ENCODE results near the gene SLC38A1.

SLC38A1 gene

GRCh38 chr12:46233423-46233822, 35.4 kb downstream of the SLC38A1 start:
- H3K4me3 Mint-ChIP-seq = no peak overlapping the region
- H3K27ac Mint-ChIP-seq = no peak overlapping the region
- no peaks in the 10 kb centered on the region for H3K27me3 Mint-ChIP-seq (ENCODE audit: low read depth)
- peaks cover 74% of the 10 kb centered on the region for H3K36me3 Mint-ChIP-seq (ENCODE audit: low read depth)
- no peaks in the 10 kb centered on the region for H3K9me3 Mint-ChIP-seq
- no peak for DNase-seq (ENCODE audit: low spot score)
- H3K4me1 Mint-ChIP-seq (ENCODE audit: low read depth) = peaks cover 36% of the 10 kb centered on the region

- H3K4me1 Mint-ChIP-seq (ENCODE audit: low read depth) = peaks cover 28% of the 10 kb centered on the region
- peak overlapping the region; percentile 39 for H3K27ac Mint-ChIP-seq
- peaks cover 75% of the 10 kb centered on the region for H3K36me3 Mint-ChIP-seq (ENCODE audit: low read depth)
Measured at GRCh38 chr12:46230983-46231382, 37.9 kb downstream of the SLC38A1 start.

GRCh38 chr12:46230306-46230705, 38.5 kb downstream of the SLC38A1 start:
- no peak overlapping the region for H3K4me3 Mint-ChIP-seq
- H3K4me1 Mint-ChIP-seq (ENCODE audit: low read depth) = peaks cover 30% of the 10 kb centered on the region
- no peak for DNase-seq (ENCODE audit: low spot score)
- H3K27me3 Mint-ChIP-seq (ENCODE audit: low read depth) = no peaks in the 10 kb centered on the region
- H3K27ac Mint-ChIP-seq = peak overlapping the region; percentile 55
- no peaks in the 10 kb centered on the region for H3K9me3 Mint-ChIP-seq
- H3K36me3 Mint-ChIP-seq (ENCODE audit: low read depth) = peaks cover 75% of the 10 kb centered on the region

More at GRCh38 chr12:46230983-46231382, 37.9 kb downstream of the SLC38A1 start:
- no peak overlapping the region for H3K4me3 Mint-ChIP-seq
- H3K9me3 Mint-ChIP-seq = no peaks in the 10 kb centered on the region
- no peaks in the 10 kb centered on the region for H3K27me3 Mint-ChIP-seq (ENCODE audit: low read depth)
- no peak for DNase-seq (ENCODE audit: low spot score)

- Mint-ChIP-seq H3K36me3 (ENCODE audit: low read depth) (peaks cover 77% of the 10 kb centered on the region), H3K9me3 (no peaks in the 10 kb centered on the region), H3K4me3 (no peak overlapping the region), H3K27me3 (ENCODE audit: low read depth) (no peaks in the 10 kb centered on the region), H3K27ac (peak overlapping the region; percentile 31), H3K4me1 (ENCODE audit: low read depth) (peaks cover 39% of the 10 kb centered on the region)
- DNase-seq (ENCODE audit: low spot score) = no peak
Measured at GRCh38 chr12:46227616-46228015, 41.2 kb downstream of the SLC38A1 start.

GRCh38 chr12:46224386-46224785, 44.5 kb downstream of the SLC38A1 start:
- H3K27me3 Mint-ChIP-seq (ENCODE audit: low read depth) = no peaks in the 10 kb centered on the region
- H3K36me3 Mint-ChIP-seq (ENCODE audit: low read depth) = peaks cover 84% of the 10 kb centered on the region
- DNase-seq (ENCODE audit: low spot score) = no peak
- peaks cover 60% of the 10 kb centered on the region for H3K4me1 Mint-ChIP-seq (ENCODE audit: low read depth)
- H3K4me3 Mint-ChIP-seq = peak overlapping the region; percentile 8
- peak overlapping the region; percentile 28 for H3K27ac Mint-ChIP-seq
- H3K9me3 Mint-ChIP-seq = no peaks in the 10 kb centered on the region

- Mint-ChIP-seq H3K36me3 (ENCODE audit: low read depth) (peaks cover 84% of the 10 kb centered on the region), H3K27me3 (ENCODE audit: low read depth) (no peaks in the 10 kb centered on the region), H3K4me1 (ENCODE audit: low read depth) (peaks cover 71% of the 10 kb centered on the region), H3K27ac (peak overlapping the region; percentile 81), H3K9me3 (no peaks in the 10 kb centered on the region), H3K4me3 (peak overlapping the region; percentile 60)
- no peak for DNase-seq (ENCODE audit: low spot score)
Measured at GRCh38 chr12:46223047-46223446, 45.8 kb downstream of the SLC38A1 start.

GRCh38 chr12:46222636-46223035, 46.2 kb downstream of the SLC38A1 start:
- peak overlapping the region; percentile 60 for H3K4me3 Mint-ChIP-seq
- no peaks in the 10 kb centered on the region for H3K27me3 Mint-ChIP-seq (ENCODE audit: low read depth)
- H3K36me3 Mint-ChIP-seq (ENCODE audit: low read depth) = peaks cover 84% of the 10 kb centered on the region
- DNase-seq (ENCODE audit: low spot score) = no peak
- peaks cover 75% of the 10 kb centered on the region for H3K4me1 Mint-ChIP-seq (ENCODE audit: low read depth)
- no peaks in the 10 kb centered on the region for H3K9me3 Mint-ChIP-seq
- peak overlapping the region; percentile 81 for H3K27ac Mint-ChIP-seq

GRCh38 chr12:46221255-46222128, 47.4 kb downstream of the SLC38A1 start:
- peaks cover 83% of the 10 kb centered on the region for H3K4me1 Mint-ChIP-seq (ENCODE audit: low read depth)
- peak overlapping the region; percentile 95 for H3K27ac Mint-ChIP-seq
- no peaks in the 10 kb centered on the region for H3K9me3 Mint-ChIP-seq
- H3K27me3 Mint-ChIP-seq (ENCODE audit: low read depth) = no peaks in the 10 kb centered on the region
- H3K36me3 Mint-ChIP-seq (ENCODE audit: low read depth) = peaks cover 77% of the 10 kb centered on the region
- DNase-seq (ENCODE audit: low spot score) = no peak
- peak overlapping the region; percentile 83 for H3K4me3 Mint-ChIP-seq

- Mint-ChIP-seq H3K4me1 (ENCODE audit: low read depth) (peaks cover 93% of the 10 kb centered on the region), H3K27me3 (ENCODE audit: low read depth) (no peaks in the 10 kb centered on the region), H3K36me3 (ENCODE audit: low read depth) (peaks cover 75% of the 10 kb centered on the region), H3K9me3 (no peaks in the 10 kb centered on the region), H3K4me3 (peak overlapping the region; percentile 83), H3K27ac (peak overlapping the region; percentile 95)
- DNase-seq (ENCODE audit: low spot score) = peak; percentile 85
Measured at GRCh38 chr12:46219877-46220655, 48.8 kb downstream of the SLC38A1 start.

- Mint-ChIP-seq H3K36me3 (ENCODE audit: low read depth) (peaks cover 73% of the 10 kb centered on the region), H3K4me3 (peak overlapping the region; percentile 83), H3K9me3 (no peaks in the 10 kb centered on the region), H3K4me1 (ENCODE audit: low read depth) (peaks cover 94% of the 10 kb centered on the region), H3K27me3 (ENCODE audit: low read depth) (no peaks in the 10 kb centered on the region), H3K27ac (peak overlapping the region; percentile 95)
- DNase-seq (ENCODE audit: low spot score) = no peak
Measured at GRCh38 chr12:46219132-46219876, 49.5 kb downstream of the SLC38A1 start.

GRCh38 chr12:46218322-46219095, 50.3 kb downstream of the SLC38A1 start:
- peaks cover 70% of the 10 kb centered on the region for H3K36me3 Mint-ChIP-seq (ENCODE audit: low read depth)
- no peaks in the 10 kb centered on the region for H3K9me3 Mint-ChIP-seq
- H3K27me3 Mint-ChIP-seq (ENCODE audit: low read depth) = no peaks in the 10 kb centered on the region
- peak overlapping the region; percentile 83 for H3K4me3 Mint-ChIP-seq
- H3K27ac Mint-ChIP-seq = peak overlapping the region; percentile 95
- DNase-seq (ENCODE audit: low spot score) = peak; percentile 34
- peaks cover 94% of the 10 kb centered on the region for H3K4me1 Mint-ChIP-seq (ENCODE audit: low read depth)

- Mint-ChIP-seq H3K9me3 (no peaks in the 10 kb centered on the region), H3K4me1 (ENCODE audit: low read depth) (peaks cover 94% of the 10 kb centered on the region), H3K27ac (peak overlapping the region; percentile 95), H3K27me3 (ENCODE audit: low read depth) (no peaks in the 10 kb centered on the region), H3K36me3 (ENCODE audit: low read depth) (peaks cover 74% of the 10 kb centered on the region), H3K4me3 (peak overlapping the region; percentile 83)
- peak; percentile 69 for DNase-seq (ENCODE audit: low spot score)
Measured at GRCh38 chr12:46217541-46218321, 51.1 kb downstream of the SLC38A1 start.
